Forelimb muscle (tissue), 1 donor: ENCODE measurements around the gene DCAF8. TPM values are rescaled to one million over a fixed set of nuclear protein-coding genes. Genes with fewer than 3 reads are reported as not detected.

ENCODE experiments used
- DNase-seq: peaks from one replicate; pipeline ENCODE4 v3.0.0-alpha.2; 2013; ENCODE audit warnings: low read depth
- polyA plus RNA-seq: library from polyadenylated mRNA; unstranded; fragments of 120-200 nt; gene quantifications from one replicate; pipeline ENCODE4 v1.2.1, GENCODE V29; 2013; ENCODE audit not compliant: insufficient read length

Gene DCAF8
- polyA plus RNA-seq, 1 donor, result 110 TPM

DNA sequence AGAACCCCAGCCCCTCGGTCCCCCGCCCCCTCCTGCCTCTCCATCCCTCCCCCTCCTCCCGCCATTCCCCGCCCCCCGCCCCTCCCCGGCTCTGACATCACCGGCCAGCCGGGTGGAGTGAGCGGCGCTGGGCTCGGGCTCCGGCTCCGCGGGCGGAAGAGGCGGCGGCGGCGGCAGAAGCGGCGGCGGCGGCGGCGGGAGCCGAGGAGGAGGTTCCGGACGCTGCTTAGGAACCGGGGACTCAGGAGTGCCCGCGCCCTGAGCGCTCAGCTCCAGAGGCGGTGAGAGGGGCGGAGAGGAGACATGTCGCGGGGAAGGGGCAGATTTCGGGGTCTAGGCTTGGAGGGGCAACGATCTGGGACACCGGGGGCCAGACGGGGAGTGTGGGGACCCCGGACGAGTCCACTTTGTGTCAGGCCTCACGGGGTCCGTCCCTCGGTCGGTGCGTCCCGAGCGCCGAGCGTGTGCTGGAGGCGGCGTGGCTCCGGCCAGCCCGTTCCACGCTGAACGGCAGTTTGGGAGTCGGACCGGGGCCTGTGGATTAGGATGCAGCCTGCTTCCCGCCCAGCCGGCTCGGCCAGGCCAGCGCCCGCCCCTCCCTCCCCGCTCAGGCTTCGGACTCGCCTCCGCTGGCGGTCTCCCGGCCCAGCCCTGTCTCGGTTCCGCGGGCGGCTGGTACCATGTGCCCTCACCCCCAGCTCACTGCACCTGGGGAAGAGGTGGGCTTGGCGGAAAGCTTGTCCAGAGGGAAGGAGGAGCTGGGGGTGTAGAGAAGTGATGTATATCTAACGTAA, 56.9 kb downstream of the DCAF8 start, which contains the start of gene PEA15:
TSS of gene PEA15 (plus strand) at position 143 of the 794 bp plus-strand sequence. CDS start 6,161 bp downstream, outside the sequence.
- no peak for DNase-seq

DNA sequence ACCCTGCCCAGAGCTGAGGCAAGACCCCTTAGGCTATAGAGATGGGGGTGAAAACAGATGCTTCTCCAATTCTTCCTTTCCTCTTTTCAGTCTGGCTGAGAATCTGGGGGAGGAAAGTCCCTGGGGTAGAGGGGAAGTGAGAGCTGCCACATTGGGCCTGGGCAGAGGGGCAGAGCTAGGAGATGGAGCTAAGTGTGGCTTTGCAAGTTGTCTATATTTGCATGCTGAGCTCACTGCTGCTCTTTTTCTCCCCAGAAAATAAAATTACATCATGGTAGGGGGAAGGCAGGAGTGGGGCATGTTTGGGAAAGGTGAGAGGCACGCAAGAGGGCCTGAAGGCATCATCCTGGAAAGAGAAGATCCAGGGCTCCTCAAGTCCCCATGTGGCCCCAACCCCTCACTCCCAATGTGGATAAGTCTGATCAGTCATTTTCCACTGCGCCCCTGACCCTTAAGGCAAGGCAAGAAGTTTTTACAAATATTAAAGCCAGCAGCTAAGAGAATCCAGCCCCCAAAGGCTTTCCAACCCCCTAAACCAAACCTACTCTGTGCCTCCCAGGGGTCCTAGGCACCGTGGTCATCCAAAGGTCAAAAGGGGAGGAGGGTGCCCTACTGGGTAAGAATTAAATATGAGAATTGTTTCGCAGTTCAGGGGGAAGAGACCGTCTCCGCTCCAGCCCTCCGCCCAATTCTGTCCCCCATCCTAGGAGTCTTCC, 57.7 kb downstream of the DCAF8 start:
- DNase-seq, result no peak

DNA sequence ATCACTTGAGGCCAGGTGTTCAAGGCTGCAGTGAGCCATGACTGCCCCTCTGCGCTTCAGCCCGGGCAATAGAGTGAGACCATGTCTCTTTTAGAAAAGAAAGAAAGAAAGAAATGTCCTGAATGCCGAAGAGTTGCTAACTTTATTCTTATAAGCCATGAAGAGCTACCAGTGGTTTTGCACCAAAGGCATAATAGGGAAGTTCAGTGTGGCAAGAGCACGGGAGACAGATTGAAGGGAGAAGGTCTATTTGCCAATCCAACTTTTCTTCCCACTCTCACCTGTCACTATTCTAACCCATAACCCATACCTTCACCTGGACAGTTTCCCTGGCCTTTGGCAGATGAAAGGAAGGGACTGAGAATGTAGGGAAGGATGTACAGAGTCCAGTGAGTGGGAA, 61.6 kb downstream of the DCAF8 start:
- no peak for DNase-seq

DNA sequence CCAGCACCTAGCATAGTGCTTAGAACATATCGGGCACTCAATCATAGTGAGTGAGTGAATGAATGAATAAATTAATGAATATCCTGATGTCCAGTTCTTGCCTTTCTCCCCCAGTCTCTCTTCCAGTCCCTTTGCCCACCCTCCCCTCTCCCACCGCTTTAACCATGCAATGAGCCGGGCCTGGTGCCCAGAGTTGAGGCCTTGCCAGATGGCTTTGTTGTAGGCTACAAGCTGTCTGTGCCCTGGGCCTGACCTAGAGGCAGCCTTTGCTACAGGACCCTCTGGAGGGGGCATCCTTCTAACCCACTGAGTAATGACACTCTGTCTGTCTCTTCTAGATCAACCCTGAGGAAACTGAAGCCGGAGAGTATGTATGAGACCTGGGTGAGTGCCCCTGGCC, 65.1 kb downstream of the DCAF8 start:
- DNase-seq, result no peak

DNA sequence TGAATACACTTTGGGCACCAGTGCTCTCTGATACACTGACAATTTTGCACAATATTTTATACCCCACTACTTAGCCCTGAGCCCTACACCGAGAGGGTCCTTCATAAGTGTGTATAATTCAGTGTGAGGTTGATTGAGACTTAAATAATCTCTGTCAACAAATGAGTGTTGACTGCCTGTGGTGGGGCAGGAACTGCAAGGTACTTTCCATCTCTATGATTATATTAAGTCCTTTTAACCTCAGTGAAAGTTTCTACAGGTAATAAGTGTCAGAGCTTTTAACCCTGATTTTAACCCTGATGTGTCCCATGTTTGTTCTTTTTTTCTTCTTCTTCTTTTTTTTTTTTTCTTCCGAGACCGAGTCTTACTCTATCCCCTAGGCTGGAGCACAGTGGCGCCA, 66.2 kb downstream of the DCAF8 start:
- no peak for DNase-seq

DNA sequence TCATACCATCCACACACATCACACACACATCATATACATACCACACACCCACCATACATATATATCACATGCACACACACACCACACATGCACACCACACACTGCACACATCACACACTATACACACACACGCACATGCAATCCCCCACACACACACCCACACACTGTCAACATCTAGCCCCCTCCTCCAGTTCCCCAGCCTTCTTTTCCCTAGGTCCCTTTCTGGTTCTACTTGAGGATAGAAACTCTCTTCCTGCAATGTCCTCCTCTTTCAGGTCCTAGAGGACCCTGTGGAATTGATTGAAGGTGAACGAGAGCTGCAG, 67.7 kb downstream of the DCAF8 start:
- DNase-seq, result no peak

DNA sequence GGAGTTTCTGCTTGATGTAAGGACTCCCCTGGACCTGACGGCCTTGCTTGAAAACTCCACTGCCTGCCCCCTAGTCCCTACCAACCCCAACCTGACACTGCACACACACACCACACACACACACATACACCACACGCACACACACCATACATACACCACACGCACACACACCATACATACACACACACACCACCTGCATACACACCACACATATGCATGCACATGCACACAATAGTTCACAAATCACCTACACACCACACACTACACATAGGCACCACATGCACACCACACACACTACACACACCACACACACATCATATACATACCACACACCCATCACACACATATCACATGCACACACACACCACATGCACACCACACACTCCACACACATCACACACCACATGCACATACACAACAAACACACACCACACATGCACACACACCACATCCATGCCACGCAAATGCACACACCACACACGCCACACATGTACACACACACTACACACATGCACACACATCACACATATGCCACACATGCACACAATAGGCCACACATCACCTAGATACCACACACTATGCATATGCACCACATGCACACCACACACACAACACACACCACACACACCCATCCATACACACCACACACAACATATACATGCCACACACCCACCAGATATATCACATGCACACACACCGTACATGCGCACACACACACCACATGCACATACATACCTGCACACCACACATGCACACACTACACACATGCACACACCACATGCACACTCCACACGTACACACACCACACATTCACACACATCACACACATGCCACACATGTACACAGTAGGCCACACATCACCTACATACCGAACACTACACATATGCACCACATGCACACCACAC, 68.3 kb downstream of the DCAF8 start:
- DNase-seq, result no peak

DNA sequence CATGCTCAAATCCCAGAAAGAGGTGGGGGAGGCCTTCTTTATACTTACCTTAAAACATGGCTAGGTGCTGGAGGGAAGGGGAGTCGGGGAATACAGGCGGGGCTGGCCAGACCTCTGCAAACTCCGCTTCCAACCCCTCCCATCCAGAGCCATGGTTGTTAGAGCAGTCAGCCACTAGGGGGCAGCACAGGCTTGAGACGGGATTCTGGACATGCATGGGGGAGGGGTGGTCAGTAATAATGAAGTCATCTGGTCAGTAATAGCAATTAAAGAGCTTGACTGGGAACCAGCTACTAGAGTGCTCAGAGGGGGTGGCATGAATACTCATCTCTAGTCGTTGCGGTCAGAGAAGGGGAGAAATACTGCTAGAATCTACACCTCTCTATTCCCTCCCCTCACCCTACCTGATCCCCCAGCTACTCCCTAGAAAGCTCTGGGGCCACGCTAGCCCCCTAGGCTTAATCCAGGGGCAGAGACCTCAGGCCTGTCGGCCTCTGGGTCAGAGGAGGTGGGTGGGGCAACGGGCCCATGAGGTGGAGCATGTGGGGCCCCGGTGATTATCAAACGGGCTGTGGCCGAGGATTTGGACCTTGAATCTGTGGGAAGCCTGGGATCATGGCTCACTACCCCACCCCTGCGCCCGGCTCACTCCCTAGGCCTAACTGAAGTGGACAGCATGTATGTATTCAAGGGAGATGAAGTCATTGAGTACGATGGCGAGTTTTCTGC, 69.1 kb downstream of the DCAF8 start:
- peak; percentile 69 for DNase-seq

DNA sequence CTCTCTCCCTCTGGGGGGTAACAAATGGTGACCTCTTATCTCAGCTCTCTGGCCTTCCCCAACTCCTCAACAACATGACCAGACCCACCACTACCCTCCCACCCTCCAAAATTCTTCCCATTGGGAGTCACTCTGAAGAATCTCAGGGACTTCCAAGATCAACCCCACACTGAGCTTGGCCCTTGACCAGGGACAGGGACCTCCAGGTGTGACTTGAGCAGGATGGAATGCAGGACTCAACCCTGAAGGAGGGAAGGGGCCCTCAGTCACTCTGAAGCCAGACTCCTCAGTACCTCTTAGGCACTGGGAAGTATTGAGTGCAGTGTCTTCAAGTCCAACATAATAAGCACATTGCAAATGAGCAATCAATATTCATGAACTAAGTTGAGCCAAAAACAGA, 70.1 kb downstream of the DCAF8 start:
- no peak for DNase-seq

DNA sequence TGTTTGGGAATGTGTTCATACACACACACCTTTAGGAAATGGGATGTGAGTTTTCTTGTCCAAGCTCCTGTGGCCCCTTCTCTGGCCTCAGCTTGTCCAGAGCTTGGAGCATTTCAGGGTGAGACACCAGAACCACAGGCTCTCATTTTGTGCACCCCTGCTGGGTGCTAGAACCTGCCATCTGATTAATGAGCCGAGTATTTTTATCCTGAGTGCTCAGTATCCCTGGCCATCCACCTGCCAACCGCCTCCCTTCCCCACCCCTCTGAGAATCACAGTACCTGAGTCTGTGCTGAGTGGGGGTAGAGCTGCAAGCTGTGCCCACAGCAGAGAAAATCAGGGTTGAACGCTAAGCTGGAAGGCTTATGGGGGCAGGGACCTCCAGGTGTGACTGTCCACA, 70.6 kb downstream of the DCAF8 start:
- DNase-seq, result no peak

DNA sequence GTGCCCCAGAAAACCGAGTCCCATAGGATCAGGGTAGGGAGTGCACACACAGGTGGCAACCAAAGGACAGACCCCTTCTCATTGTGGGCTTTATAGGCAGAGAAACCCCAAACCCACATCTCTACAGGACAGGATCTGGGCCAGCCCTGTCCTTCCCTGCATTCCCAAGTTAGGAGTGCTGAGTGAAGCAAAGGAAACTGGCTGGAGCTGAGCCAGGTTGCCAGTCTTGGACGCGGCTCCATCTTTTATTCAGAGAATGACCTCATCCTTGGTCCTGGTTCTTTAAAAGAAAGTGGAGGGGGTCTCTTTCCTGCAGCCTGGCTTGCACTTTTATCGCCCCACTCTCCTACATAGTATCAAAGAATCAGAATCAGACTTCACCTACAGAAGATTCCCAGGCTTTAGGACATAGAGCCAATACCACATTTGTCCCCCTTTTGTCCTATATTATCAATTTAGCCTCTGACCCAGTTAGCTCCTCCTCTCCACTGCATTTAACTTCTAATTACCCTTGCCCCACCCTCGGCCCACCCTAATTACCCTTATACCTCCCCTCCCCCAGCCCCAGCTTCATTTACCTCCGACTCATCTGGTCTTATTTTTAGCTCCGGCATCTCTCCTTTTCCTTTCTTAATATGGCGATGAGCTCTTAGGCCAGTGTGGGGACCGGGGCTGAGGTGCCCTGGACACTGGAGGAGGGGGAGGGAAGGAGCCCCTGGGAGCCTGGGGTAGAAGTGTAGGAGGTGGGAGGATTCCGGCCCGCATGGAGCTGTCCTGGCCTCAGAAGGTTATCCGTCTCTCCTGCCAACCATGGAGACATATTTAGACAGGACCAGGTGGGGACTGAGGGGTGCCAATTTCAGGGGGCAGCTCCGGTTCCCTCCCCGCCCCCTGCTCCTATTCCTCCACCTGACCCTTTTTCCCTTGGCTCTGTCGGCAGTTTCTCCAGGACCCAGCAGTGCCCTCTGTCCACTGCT, 72.4 kb downstream of the DCAF8 start, which contains the start of gene CASQ1:
TSS of gene CASQ1 (plus strand) at position 927 of the 977 bp plus-strand sequence. CDS start 177 bp downstream, outside the sequence.
- DNase-seq, result no peak

DNA sequence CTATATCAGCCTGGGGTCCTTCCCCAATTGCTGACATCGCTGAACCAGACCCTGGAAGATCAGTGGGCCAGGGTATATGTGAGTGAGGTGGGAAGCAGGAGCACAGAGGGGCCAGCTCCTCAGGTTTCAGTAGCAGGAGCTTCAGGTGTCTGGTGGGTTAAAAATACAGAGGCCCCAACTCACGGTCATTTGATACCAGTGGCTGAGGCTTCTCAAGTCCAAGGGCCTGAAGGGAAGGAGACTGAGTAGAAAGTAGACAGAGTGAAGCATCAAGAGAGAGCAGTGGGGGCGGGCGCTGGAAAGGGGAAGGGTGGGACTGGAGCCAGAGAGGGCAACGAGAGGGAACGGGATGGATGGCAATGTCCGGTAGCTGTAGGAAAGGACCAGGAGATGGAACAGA, 74.0 kb downstream of the DCAF8 start:
- DNase-seq, result no peak

DNA sequence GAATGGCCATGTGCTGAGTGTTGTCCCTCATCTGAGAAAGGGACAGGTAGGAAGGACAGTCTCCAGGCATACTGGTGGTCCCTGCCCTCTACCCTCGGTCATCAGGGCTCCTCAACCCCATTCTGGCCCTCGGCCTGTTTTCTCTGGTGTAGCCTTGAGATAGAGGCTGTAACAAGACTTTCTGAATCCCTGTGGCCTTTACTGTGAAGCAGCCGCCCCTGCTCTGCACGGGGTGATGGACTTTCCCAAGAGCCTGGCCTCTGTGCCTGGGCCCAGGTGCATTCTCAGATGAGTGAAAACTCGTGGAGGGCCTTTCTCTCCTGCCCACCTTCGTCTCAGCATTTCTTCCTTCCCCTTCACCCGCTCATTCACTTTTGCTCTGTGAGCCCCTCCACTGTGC, 74.9 kb downstream of the DCAF8 start:
- no peak for DNase-seq

DNA sequence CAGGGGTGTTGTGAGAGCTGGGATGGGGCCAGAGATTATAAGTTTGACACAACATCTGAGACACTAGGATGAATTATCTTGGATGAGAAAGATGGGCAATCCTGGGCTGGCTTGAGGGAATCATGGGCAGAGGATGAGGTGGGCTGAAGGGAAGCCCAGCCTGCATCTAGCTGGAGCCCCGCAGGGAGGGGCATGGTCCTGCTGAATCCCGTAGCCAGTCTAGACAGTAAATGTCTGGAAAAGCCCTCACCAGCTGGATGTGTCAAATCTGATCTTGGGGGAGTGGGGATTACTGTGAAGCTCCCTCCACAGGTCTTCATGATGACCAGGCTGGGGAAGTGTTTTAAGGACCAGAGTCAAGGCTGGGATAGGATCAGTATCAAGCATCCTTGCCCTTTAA, 75.6 kb downstream of the DCAF8 start:
- no peak for DNase-seq

DNA sequence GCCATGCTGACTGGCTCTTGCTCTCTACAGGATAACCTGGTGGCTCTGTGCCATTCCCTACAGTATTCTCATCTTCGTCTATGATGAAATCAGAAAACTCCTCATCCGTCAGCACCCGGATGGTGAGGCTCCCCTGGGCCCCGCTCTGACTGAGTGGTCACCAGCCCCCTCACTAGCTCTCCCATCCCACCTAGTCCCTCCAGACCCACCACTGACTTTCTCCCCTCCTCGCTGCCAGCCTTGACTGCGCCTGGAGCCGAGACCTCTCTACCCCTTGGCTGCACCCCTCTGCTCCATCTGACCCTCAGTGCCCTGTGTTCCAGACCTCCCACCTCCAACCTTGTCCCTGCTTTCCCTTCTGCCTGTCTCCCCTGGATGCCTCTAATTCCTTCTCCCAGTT, 76.1 kb downstream of the DCAF8 start:
- DNase-seq, result no peak

DNA sequence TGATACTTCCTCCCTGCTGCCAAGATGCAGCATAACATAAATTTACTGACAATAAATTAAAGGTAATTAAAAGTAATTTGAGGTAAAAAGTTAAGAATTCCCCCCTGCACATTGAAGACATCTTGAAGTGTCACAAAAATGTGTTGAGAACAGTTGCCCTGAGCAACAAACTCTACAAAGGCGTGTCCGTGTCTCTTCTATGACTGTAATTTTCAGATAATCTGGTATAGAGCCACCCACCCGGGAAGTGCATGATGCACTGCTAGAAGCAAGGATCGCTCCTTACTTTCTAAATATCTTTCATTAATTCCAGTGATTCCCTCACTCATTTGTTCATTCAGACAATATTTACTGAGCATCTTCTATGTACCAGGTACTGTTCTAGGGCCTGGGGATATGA, 83.0 kb downstream of the DCAF8 start:
- DNase-seq, result no peak

DNA sequence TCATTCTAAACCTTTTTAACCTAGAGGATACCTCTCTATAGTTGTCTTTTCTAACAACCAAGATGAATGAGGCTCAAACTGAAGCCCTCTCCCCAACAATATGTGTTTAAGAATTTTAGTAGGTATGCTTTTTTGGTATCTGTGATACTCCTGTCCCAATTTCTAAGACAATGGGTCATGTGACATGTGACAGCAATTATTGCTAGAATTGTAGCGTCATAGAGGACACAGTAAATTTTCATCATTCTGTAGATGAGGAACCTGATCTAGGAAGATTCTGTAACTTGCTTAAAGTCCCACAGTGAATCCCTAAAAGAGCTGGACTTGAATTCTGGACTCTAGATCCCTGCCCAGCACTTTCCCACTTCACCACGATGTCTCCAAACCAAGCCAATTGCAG, 83.6 kb downstream of the DCAF8 start:
- DNase-seq, result no peak

DNA sequence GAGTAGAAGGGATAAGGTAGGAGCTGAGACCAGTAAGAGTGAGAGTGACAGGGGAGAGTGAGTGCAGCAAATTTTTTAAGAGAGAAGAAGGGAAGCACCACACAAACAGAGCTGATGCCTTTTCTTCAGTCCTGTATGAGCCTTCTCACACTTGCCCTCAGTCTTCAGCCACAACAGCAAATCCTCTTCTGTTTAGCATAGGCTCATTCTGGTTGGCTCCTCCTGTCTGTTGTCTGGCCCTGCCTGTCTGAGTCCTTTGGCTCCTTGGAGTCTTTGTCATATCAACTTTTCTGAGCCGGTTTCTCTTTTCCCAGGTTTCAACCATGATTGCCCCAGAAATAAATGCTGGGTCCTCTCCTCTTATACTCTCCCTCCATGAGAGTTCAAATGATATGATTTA, 84.7 kb downstream of the DCAF8 start:
- no peak for DNase-seq

DNA sequence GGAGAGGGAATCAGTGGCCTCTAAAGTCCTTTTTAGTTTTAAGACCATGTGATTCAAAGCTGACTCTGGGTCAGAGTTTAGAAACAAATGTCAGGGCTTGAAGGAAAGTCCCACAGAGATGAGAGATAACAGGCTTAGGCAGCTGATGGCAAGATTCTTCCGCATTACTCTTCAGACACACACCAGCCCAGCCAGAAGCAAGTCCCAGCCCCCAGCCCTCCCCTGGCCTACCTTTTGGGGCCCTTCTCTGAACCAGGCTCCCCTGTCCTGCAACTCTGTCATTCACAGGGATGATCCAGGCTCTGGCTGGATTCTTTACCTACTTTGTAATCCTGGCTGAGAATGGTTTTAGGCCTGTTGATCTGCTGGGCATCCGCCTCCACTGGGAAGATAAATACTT, 85.1 kb downstream of the DCAF8 start:
- no peak for DNase-seq

DNA sequence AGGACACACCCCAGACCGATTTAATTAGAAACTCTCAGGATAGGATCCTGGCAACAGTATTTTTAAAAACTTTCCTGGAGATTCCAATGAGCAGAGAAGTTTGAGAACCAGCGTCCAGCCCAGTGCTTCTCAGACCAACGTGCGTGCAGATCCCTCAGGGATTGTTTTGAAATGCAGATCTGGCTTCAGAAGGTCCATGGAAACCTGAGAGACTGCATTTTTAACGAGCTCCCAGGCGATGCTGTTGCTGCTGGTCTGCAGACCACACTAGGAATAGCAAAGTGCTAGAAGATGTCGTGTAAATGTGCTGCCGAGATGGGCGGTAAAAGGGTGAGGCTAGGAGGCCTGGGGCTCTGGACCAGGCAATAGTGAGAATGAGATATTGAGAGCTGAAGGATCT, 90.4 kb downstream of the DCAF8 start:
- DNase-seq, result no peak
